Right forelimb (tissue), 1 donor: Measurements from ENCODE around the gene NCAM2.

ENCODE experiments used
- DNase-seq: peaks from one replicate; pipeline ENCODE4 v3.0.0-alpha.2; 2018

NCAM2 gene

GRCh38 chr21:21179619-21180298 lies 181.6 kb downstream of the NCAM2 start:
- no peak for DNase-seq

GRCh38 chr21:21182401-21183010 lies 184.3 kb downstream of the NCAM2 start:
- DNase-seq = no peak

GRCh38 chr21:21183092-21183491 lies 184.9 kb downstream of the NCAM2 start:
- no peak for DNase-seq

GRCh38 chr21:21184771-21185528 lies 186.7 kb downstream of the NCAM2 start:
- DNase-seq = no peak

GRCh38 chr21:21187579-21187978 lies 189.4 kb downstream of the NCAM2 start:
- no peak for DNase-seq

GRCh38 chr21:21188513-21189195 lies 190.4 kb downstream of the NCAM2 start:
- no peak for DNase-seq

- no peak for DNase-seq
Measured at GRCh38 chr21:21195417-21195943, 197.3 kb downstream of the NCAM2 start.

- no peak for DNase-seq
Measured at GRCh38 chr21:21196087-21196486, 197.9 kb downstream of the NCAM2 start.

- no peak for DNase-seq
Measured at GRCh38 chr21:21196848-21197247, 198.6 kb downstream of the NCAM2 start.

GRCh38 chr21:21199342-21200102 lies 201.3 kb downstream of the NCAM2 start:
- DNase-seq = no peak

- no peak for DNase-seq
Measured at GRCh38 chr21:21200103-21200938, 202.1 kb downstream of the NCAM2 start.

GRCh38 chr21:21200939-21201615 lies 202.9 kb downstream of the NCAM2 start:
- DNase-seq = no peak

- DNase-seq = no peak
Measured at GRCh38 chr21:21203822-21204339, 205.7 kb downstream of the NCAM2 start.

GRCh38 chr21:21204366-21204996 lies 206.3 kb downstream of the NCAM2 start:
- no peak for DNase-seq

GRCh38 chr21:21205604-21206003 lies 207.4 kb downstream of the NCAM2 start:
- DNase-seq = no peak

GRCh38 chr21:21210552-21210951 lies 212.3 kb downstream of the NCAM2 start:
- DNase-seq = no peak

- DNase-seq = no peak
Measured at GRCh38 chr21:21213297-21213696, 215.1 kb downstream of the NCAM2 start.

GRCh38 chr21:21216047-21216446 lies 217.8 kb downstream of the NCAM2 start:
- DNase-seq = no peak

GRCh38 chr21:21226472-21226871 lies 228.3 kb downstream of the NCAM2 start:
- no peak for DNase-seq

- no peak for DNase-seq
Measured at GRCh38 chr21:21230672-21231071, 232.5 kb downstream of the NCAM2 start.
